ENCODE results near the gene OOSP2.
"Not testable (repeated sequence)": the region's sequence is repeated elsewhere in the genome, so short reads cannot be mapped to it uniquely, and the experiment has no call there.

DNA sequence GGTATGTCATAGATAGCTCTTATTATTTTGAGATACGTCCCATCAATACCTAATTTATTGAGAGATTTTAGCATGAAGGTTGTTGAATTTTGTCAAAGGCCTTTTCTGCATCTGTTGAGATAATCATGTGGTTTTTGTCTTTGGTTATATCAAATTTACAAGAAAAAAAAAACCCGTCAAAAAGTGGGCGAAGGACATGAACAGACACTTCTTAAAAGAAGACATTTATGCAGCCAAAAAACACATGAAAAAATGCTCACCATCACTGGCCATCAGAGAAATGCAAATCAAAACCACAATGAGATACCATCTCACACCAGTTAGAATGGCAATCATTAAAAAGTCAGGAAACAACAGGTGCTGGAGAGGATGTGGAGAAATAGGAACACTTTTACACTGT is 10.6 kb downstream of the OOSP2 start:
- not testable (repeated sequence) for TF ChIP-seq EZH2 (IDR thresholded peaks at IDR 0.05; ENCODE audit: borderline replicate concordance, low read length)
- TF ChIP-seq, protein P1, sequence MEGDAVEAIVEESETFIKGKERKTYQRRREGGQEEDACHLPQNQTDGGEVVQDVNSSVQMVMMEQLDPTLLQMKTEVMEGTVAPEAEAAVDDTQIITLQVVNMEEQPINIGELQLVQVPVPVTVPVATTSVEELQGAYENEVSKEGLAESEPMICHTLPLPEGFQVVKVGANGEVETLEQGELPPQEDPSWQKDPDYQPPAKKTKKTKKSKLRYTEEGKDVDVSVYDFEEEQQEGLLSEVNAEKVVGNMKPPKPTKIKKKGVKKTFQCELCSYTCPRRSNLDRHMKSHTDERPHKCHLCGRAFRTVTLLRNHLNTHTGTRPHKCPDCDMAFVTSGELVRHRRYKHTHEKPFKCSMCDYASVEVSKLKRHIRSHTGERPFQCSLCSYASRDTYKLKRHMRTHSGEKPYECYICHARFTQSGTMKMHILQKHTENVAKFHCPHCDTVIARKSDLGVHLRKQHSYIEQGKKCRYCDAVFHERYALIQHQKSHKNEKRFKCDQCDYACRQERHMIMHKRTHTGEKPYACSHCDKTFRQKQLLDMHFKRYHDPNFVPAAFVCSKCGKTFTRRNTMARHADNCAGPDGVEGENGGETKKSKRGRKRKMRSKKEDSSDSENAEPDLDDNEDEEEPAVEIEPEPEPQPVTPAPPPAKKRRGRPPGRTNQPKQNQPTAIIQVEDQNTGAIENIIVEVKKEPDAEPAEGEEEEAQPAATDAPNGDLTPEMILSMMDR (conservative IDR thresholded peaks at IDR 0.05 in 1 of 2, IDR thresholded peaks at IDR 0.05 in 1 of 2; ENCODE audit: extremely low read depth in 1 of 2, insufficient read depth in 1 of 2, low read depth in 1 of 2, low read length in 2 of 2), result not testable (repeated sequence)
